ENCODE measurements around the gene AMPH. TPM values are rescaled to one million over a fixed set of nuclear protein-coding genes. Genes with fewer than 3 reads are reported as not detected.
"Not testable (repeated sequence)": the region's sequence is repeated elsewhere in the genome, so short reads cannot be mapped to it uniquely, and the experiment has no call there.

The AMPH gene
- total RNA-seq, 1 donor from 2014 or later, result 0.23 TPM

DNA sequence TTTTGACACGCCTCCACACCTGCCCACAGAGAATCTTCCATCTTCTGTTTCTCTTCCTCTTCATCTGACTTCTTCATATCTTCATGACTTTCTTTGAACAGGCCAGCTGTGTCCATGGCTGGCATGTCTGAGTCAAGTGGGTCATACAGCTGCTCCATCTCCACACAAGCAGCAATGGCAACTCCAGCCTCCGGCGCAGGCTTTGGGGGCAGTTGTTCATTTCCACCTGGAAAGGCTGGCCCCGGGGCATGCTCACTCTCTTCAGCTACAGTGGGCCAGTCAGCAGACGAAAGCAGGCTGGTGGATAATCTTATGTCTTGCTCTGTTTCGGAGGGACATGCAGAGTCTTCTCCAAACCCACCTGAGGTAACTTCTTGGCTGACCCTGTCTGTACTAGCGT, 202.1 kb downstream of the AMPH start:
- H3K9me3 Mint-ChIP-seq, result peaks cover 8% of the 10 kb centered on the region
- peaks cover 16% of the 10 kb centered on the region for H3K36me3 Mint-ChIP-seq (ENCODE audit: low read depth)
- intact Hi-C loops (cut with micrococcal nuclease), result loop anchor here (5.0 kb wide), 1 partner anchor 48 kb away; no protein-coding TSS in a partner anchor
- H3K4me1 Mint-ChIP-seq (ENCODE audit: low read depth), result peaks cover 71% of the 10 kb centered on the region
- DNase-seq (ENCODE audit: low spot score), result no peak
- no peak overlapping the region for H3K27ac Mint-ChIP-seq
- H3K4me3 Mint-ChIP-seq (ENCODE audit: low read depth), result no peak overlapping the region
- no peaks in the 10 kb centered on the region for H3K27me3 Mint-ChIP-seq (ENCODE audit: low read depth)

- H3K9me3 Mint-ChIP-seq, result peaks cover 8% of the 10 kb centered on the region
- H3K4me1 Mint-ChIP-seq (ENCODE audit: low read depth), result peaks cover 74% of the 10 kb centered on the region
- H3K4me3 Mint-ChIP-seq (ENCODE audit: low read depth), result no peak overlapping the region
- intact Hi-C loops (cut with micrococcal nuclease), result loop anchor here (5.0 kb wide), 1 partner anchor 49 kb away; no protein-coding TSS in a partner anchor
- no peaks in the 10 kb centered on the region for H3K27me3 Mint-ChIP-seq (ENCODE audit: low read depth)
- H3K27ac Mint-ChIP-seq, result no peak overlapping the region
- DNase-seq (ENCODE audit: low spot score), result no peak
- peaks cover 13% of the 10 kb centered on the region for H3K36me3 Mint-ChIP-seq (ENCODE audit: low read depth)
Observed at GRCh38 chr7:38428041-38428440, 203.1 kb downstream of the AMPH start.

- H3K9me3 Mint-ChIP-seq, result peaks cover 4% of the 10 kb centered on the region
- no peaks in the 10 kb centered on the region for H3K27me3 Mint-ChIP-seq (ENCODE audit: low read depth)
- H3K4me3 Mint-ChIP-seq (ENCODE audit: low read depth), result no peak overlapping the region
- peaks cover 13% of the 10 kb centered on the region for H3K36me3 Mint-ChIP-seq (ENCODE audit: low read depth)
- H3K27ac Mint-ChIP-seq, result no peak overlapping the region
- DNase-seq (ENCODE audit: low spot score), result no peak
- H3K4me1 Mint-ChIP-seq (ENCODE audit: low read depth), result peaks cover 68% of the 10 kb centered on the region
- intact Hi-C loops (cut with micrococcal nuclease), result loop anchor here (1.0 to 5.0 kb wide), 3 partner anchors 13 to 50 kb away; no protein-coding TSS in a partner anchor
Observed at GRCh38 chr7:38427279-38427955, 203.8 kb downstream of the AMPH start.

DNA sequence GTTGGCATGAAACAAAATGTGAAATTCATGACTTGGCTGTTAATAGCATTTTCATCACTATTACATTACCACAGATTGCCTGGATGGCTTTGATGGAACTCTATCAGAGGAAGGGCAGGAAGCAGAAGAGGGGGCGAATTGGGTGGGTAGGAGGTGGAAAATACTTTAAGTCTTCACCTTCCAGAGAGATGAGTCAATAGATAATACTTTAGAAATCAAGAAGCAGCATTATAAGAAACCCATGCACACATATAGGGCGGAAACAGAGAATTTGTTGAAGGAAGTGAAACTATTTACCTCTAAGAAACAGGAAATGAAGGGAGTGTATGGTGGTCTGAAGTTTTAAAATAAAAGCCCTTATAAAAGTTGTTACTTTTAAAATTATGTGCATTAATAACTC, 205.7 kb downstream of the AMPH start:
- Mint-ChIP-seq H3K9me3 (no peaks in the 10 kb centered on the region), H3K4me3 (ENCODE audit: low read depth) (no peak overlapping the region), H3K27me3 (ENCODE audit: low read depth) (peaks cover under 1% of the 10 kb centered on the region), H3K36me3 (ENCODE audit: low read depth) (peaks cover 3% of the 10 kb centered on the region), H3K4me1 (ENCODE audit: low read depth) (peaks cover 64% of the 10 kb centered on the region), H3K27ac (peak overlapping the region; percentile 13)
- DNase-seq (ENCODE audit: low spot score), result no peak
- intact Hi-C loops (cut with micrococcal nuclease), result loop anchor here (5.0 kb wide), 1 partner anchor 52 kb away; no protein-coding TSS in a partner anchor

DNA sequence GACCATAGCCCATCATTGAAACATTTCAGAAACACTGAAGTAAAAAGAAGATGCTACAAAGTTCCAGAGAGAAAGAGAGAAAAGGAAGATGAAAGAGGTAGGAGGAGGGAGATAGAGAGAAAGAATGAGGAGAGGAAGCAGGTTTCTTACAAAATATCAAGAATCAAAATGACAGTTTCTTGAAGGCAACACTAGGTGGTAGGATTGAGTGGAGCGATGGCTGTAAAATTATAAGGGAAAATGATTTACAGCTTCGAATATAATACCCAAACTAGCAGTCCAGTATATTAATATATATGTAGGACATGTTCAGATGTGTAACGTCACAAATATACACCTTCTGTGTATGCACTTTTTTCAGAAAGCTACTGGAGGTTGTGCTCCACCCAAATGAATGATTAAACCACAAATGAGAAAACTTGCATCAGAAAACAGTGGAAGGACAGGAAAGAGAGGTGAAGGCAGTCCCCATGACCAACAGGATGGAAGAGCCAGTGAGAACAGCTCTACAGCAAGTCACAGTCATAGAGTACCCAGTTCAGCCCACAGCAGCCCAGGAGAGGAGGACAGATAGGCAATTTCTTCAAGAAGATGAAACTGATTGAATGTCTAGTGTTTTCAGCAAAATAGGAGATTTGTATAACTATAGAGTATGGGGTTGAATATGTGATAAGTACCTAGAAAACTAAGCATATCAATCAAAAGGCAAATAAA, 206.3 kb downstream of the AMPH start:
- intact Hi-C loops (cut with micrococcal nuclease), result loop anchor here (5.0 kb wide), 1 partner anchor 52 kb away; no protein-coding TSS in a partner anchor
- Mint-ChIP-seq H3K4me3 (ENCODE audit: low read depth) (no peak overlapping the region), H3K9me3 (no peaks in the 10 kb centered on the region), H3K36me3 (ENCODE audit: low read depth) (peaks cover 3% of the 10 kb centered on the region), H3K27me3 (ENCODE audit: low read depth) (peaks cover 4% of the 10 kb centered on the region), H3K4me1 (ENCODE audit: low read depth) (peaks cover 58% of the 10 kb centered on the region), H3K27ac (peak overlapping the region; percentile 44)
- DNase-seq (ENCODE audit: low spot score), result no peak

- DNase-seq (ENCODE audit: low spot score), result peak; percentile 40
- H3K27me3 Mint-ChIP-seq (ENCODE audit: low read depth), result peaks cover 3% of the 10 kb centered on the region
- H3K27ac Mint-ChIP-seq, result no peak overlapping the region
- H3K9me3 Mint-ChIP-seq, result no peaks in the 10 kb centered on the region
- H3K4me1 Mint-ChIP-seq (ENCODE audit: low read depth), result peaks cover 35% of the 10 kb centered on the region
- intact Hi-C loops (cut with micrococcal nuclease), result loop anchor here (1.0 to 5.0 kb wide), 2 partner anchors 14 to 49 kb away; no protein-coding TSS in a partner anchor
- no peak overlapping the region for H3K4me3 Mint-ChIP-seq (ENCODE audit: low read depth)
- no peaks in the 10 kb centered on the region for H3K36me3 Mint-ChIP-seq (ENCODE audit: low read depth)
Observed at GRCh38 chr7:38413784-38414183, 217.4 kb downstream of the AMPH start.

- Mint-ChIP-seq H3K9me3 (no peaks in the 10 kb centered on the region), H3K36me3 (ENCODE audit: low read depth) (no peaks in the 10 kb centered on the region), H3K4me3 (ENCODE audit: low read depth) (no peak overlapping the region), H3K4me1 (ENCODE audit: low read depth) (peaks cover 35% of the 10 kb centered on the region), H3K27me3 (ENCODE audit: low read depth) (peaks cover 3% of the 10 kb centered on the region), H3K27ac (no peak overlapping the region)
- no peak for DNase-seq (ENCODE audit: low spot score)
- intact Hi-C loops (cut with micrococcal nuclease), result loop anchor here (5.0 kb wide), 1 partner anchor 51 kb away; no protein-coding TSS in a partner anchor
Observed at GRCh38 chr7:38411404-38411803, 219.8 kb downstream of the AMPH start.

GRCh38 chr7:38410056-38410455, 221.1 kb downstream of the AMPH start:
- H3K27me3 Mint-ChIP-seq (ENCODE audit: low read depth), result peaks cover 6% of the 10 kb centered on the region
- H3K27ac Mint-ChIP-seq, result no peak overlapping the region
- no peak overlapping the region for H3K4me3 Mint-ChIP-seq (ENCODE audit: low read depth)
- intact Hi-C loops (cut with micrococcal nuclease), result loop anchor here (5.0 kb wide), 1 partner anchor 52 kb away; no protein-coding TSS in a partner anchor
- H3K4me1 Mint-ChIP-seq (ENCODE audit: low read depth), result peaks cover 35% of the 10 kb centered on the region
- no peaks in the 10 kb centered on the region for H3K36me3 Mint-ChIP-seq (ENCODE audit: low read depth)
- peaks cover 3% of the 10 kb centered on the region for H3K9me3 Mint-ChIP-seq
- no peak for DNase-seq (ENCODE audit: low spot score)

DNA sequence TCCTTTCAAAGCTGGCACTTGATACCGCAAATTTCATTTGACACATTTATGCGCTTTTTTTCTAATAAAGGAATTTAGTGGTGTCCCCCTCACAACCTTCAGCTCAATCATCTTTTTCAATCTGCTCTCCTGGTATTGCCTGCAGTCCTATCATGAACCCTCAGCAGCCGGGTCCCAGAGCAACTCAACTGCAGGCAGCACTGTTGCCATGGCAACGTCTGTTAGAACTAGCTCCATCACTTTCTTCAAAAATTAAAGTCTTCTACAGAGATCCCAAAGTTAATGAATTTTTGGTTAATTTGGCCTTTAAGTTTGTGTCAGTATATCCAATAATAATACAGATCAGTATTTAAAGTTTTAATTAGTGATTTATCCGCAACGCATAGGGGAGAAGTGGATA, 221.6 kb downstream of the AMPH start:
- peaks cover 35% of the 10 kb centered on the region for H3K4me1 Mint-ChIP-seq (ENCODE audit: low read depth)
- intact Hi-C loops (cut with micrococcal nuclease), result no loop called here
- H3K27me3 Mint-ChIP-seq (ENCODE audit: low read depth), result peaks cover 6% of the 10 kb centered on the region
- H3K9me3 Mint-ChIP-seq, result peaks cover 9% of the 10 kb centered on the region
- no peak for DNase-seq (ENCODE audit: low spot score)
- no peak overlapping the region for H3K4me3 Mint-ChIP-seq (ENCODE audit: low read depth)
- H3K36me3 Mint-ChIP-seq (ENCODE audit: low read depth), result peaks cover 2% of the 10 kb centered on the region
- H3K27ac Mint-ChIP-seq, result no peak overlapping the region

- Mint-ChIP-seq H3K27ac (no peak overlapping the region), H3K27me3 (ENCODE audit: low read depth) (peaks cover 12% of the 10 kb centered on the region), H3K9me3 (no peaks in the 10 kb centered on the region), H3K4me1 (ENCODE audit: low read depth) (peaks cover 15% of the 10 kb centered on the region), H3K36me3 (ENCODE audit: low read depth) (peaks cover 3% of the 10 kb centered on the region), H3K4me3 (ENCODE audit: low read depth) (no peak overlapping the region)
- DNase-seq (ENCODE audit: low spot score), result peak; percentile 20
- intact Hi-C loops (cut with micrococcal nuclease), result loop anchor here (1.0 to 2.0 kb wide), 2 partner anchors 142 to 261 kb away; no protein-coding TSS in a partner anchor
Observed at GRCh38 chr7:38398725-38399321, 232.3 kb downstream of the AMPH start.

DNA sequence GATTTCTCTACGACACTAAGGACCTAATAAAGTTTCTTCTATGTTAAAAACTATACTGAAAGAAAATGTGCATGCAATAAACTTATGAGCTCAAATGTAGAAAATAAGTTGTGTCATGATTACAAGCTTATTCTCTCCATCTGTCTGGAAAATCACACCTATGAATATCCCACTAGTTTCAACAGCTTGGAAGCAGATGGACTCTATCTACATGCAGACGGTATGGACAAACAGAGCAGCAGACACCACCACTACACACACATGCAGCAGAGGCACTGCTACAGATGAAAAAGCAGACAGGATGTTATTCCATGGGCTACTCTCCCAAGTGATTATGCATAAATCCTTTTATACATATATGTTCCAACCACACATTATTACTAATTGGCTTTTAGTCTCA, 234.3 kb downstream of the AMPH start:
- H3K4me1 Mint-ChIP-seq (ENCODE audit: low read depth), result peaks cover 12% of the 10 kb centered on the region
- no peak overlapping the region for H3K27ac Mint-ChIP-seq
- H3K9me3 Mint-ChIP-seq, result no peaks in the 10 kb centered on the region
- no peak for DNase-seq (ENCODE audit: low spot score)
- H3K4me3 Mint-ChIP-seq (ENCODE audit: low read depth), result no peak overlapping the region
- peaks cover 3% of the 10 kb centered on the region for H3K36me3 Mint-ChIP-seq (ENCODE audit: low read depth)
- intact Hi-C loops (cut with micrococcal nuclease), result no loop called here
- H3K27me3 Mint-ChIP-seq (ENCODE audit: low read depth), result peaks cover 9% of the 10 kb centered on the region

DNA sequence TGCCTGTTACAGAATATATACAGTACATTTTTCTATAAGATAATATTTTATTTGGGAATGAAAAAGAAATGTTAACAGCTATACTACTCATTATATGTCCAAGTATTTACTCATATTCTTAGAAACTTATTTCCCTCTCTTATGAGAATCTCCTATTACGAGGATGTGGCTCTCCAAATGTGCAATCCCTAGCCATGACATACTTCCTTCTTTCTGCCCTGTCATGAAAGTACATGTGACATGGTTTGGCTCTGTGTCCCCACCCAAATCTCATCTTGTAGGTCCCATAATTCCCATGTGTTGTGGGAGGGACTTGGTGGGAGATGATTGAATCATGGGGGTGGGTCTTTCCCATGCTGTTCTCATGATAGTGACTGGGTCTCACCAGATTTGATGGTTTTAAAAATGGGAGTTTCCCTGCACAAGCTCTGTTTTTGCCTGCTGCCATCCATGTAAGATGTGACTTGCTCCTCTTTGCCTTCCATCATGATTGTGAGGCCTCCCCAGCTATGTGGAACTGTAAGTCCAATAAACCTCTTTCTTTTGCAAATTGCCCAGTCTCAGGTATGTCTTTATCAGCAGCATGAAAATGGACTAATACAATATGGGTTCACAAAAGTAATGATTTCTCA, 235.1 kb downstream of the AMPH start:
- peaks cover 12% of the 10 kb centered on the region for H3K4me1 Mint-ChIP-seq (ENCODE audit: low read depth)
- H3K27me3 Mint-ChIP-seq (ENCODE audit: low read depth); intact Hi-C loops (cut with micrococcal nuclease); H3K4me3 Mint-ChIP-seq (ENCODE audit: low read depth); H3K27ac Mint-ChIP-seq; DNase-seq (ENCODE audit: low spot score); H3K9me3 Mint-ChIP-seq; H3K36me3 Mint-ChIP-seq (ENCODE audit: low read depth): not testable (repeated sequence)

All from activated T-helper 2 cell treated with anti-CD3 and anti-CD28 coated beads, Interferon-gamma antibody, Interleukin-2, Interleukin-4, amounts not matched to agents 10 μg/mL and 5 μg/mL and 100 μg/mL, durations not matched to agents 14 hours and 24 hours and 36 hours (primary cell).